GM19351 (cell line): Measurements from ENCODE around the gene ERCC5.

Source experiments
- ATAC-seq: cut with Tn5 transposase; IDR thresholded peaks from one replicate; pipeline ENCODE4 v1.9.1; 2021; ENCODE audit warnings: mild to moderate bottlenecking, moderate library complexity; ENCODE audit not compliant: unreplicated experiment

Gene ERCC5

DNA sequence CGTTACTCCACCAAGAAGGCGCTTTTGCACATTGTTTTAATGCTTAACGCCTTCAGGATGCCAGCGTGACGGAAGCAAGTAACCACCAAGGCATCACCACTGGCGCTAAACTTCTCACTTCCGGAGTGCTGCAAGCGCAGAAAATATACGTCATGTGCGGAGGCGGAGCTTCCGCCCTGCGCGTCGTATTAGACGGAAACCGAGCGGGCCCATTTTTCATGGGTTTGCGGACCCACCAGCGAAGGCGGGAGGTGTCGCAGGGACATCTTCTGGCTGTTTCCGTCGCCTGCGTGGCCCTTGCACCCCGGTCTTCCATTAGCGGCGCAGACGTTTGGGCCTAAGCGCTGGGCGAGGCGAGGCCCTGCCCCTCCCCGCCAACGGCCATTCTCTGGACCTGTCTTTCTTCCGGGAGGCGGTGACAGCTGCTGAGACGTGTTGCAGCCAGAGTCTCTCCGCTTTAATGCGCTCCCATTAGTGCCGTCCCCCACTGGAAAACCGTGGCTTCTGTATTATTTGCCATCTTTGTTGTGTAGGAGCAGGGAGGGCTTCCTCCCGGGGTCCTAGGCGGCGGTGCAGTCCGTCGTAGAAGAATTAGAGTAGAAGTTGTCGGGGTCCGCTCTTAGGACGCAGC lies at the start of gene ERCC5:
Gene ERCC5 (plus strand): TSS at position 403 of the 631 bp plus-strand sequence. CDS start 235 bp downstream, outside the sequence.
- peak; percentile 76 for ATAC-seq

DNA sequence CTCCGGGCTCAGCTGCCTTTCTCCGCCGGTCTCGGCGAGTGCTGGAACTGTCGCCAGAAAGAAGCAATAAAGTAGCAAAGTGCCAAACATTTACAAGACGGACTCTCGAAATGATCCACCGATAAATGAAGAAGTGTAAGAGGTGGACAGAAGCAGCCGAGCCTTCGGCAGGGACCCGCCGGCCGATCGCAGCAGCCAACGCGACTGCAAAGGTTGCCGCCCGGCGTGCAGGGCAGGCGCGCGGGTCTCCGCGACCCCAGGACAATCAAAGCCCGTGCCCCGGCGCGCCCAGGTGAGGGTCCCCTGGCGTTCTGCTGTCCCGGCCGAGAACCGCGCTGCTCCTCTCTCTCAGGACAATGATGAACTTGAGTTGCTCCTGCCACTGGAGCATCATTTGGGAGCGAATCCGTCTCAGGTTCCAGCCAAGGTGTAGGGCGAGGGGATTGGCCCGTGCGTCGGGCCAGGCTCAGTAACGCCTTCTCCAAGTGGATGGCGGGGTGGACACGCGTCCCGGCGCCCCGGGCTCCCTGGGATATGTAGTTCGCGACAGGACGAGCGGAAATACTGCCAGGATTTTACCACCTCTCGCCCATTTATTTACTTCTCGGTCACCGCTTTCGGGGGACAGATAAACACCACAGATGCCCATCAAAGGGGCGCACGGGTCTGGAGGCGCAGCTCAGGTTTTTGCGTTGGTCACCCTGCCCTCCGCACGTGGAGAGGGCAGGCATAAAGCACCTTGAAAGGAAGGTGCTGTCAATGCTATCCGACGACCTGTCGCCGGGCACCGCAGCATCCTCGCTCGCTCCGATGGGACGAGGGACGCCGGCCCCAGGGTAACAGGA lies 47.0 kb upstream of the ERCC5 start, which contains the start of the genes BIVM and POGLUT2:
Gene BIVM (plus strand): TSS at position 539 of the 845 bp plus-strand sequence. CDS start 8,149 bp downstream, outside the sequence.
Gene POGLUT2 (minus strand): TSS at position 396 of the 845 bp plus-strand sequence. CDS start 306 bp downstream, at position 90.
- ATAC-seq, result peak; percentile 73

DNA sequence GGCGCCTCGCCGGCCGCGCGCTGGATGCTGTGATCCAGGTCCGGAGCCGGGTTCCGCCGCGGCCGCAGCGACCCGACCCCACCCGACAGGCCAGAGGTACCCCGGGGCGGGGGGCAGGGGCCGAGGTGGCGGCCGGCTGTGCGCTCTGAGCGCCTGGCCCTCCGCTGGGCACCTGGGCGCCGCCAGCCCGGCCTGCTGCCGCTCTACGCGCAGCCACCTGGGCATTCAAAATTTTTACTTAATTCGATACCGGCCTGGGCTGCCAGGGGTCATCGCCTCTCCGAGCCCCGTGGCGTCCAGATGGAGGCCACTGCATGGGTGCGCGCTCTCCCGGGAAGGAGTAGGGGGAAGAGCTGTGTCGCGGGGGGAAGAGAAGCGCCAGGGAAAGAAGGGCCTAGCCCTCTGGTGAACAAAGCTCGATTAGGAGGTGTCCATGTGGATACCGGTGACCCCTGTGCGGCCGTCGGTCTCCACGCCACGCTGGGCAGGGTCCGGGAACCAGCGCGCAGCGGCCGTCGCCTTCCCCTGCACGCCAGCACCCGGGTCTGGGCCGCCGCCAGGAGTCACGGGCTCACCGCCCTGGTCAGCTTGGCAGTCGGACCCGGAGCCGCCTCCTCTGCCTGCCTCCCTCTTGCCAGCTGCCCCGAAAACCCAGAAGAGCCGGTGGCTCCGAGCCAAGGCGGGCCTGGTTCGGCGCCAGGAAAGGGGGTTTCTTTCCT lies 46.2 kb upstream of the ERCC5 start:
- ATAC-seq, result peak; percentile 9

DNA sequence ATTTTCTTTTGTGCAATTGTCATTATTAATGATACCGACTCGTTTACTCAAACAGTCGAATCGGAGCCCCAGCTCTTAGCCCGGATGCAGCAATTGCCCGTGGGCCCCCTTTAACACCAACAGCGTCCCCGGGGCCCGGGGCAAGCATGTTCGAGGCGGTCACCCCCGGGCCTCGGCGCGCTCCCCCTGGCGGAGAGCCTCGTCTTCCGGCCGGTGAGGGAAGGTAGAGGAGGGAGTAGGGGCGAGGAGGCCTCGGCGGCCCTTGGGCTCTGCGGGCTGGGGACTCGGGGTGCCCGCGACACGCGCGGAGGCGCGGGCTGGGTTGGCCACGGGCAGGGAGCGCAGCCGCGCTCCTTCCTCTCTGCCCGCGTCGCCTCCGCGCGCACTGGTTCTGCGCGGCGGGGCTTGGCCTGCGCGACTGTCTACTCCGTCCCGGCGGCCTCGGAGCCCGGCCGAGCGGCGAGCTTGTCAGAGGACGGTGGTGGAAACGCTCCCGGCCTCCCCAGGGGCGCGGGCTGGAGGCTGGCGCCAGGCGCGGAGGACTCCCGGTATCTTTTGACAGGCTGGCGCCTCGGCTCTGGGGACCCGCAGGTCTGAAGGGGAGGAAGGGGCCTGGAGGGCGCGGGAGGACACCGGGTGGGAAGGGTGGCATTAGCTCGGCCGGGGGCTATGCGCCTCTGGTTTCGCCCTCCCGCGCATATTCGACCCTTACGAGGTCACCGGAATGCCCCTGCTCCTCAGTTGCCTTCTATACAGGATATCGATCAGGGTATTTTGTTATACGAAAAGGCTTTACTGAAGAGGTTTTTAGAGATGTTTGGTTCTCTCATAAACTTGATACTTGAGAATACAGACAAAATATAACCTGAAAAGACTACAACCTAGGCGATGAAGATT lies 45.4 kb upstream of the ERCC5 start:
- peak; percentile 73 for ATAC-seq

DNA sequence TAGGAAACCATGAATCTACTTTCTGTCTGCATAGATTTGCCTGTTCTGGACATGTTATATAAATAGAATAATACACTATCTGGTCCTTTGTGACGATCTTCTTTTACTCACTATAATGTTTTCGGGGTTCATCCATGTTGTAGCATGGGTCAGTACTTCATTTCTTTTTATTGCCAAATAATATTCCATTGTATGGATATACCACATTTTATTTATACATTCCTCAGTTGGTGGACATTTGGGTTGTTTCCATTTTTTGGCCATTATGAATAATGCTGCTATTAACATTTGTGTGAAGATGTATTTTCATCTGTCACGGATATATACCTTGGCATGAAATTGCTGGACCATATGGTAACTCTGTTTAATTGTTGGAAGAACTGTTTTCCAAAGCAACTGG lies 40.2 kb upstream of the ERCC5 start:
- ATAC-seq, result no peak

DNA sequence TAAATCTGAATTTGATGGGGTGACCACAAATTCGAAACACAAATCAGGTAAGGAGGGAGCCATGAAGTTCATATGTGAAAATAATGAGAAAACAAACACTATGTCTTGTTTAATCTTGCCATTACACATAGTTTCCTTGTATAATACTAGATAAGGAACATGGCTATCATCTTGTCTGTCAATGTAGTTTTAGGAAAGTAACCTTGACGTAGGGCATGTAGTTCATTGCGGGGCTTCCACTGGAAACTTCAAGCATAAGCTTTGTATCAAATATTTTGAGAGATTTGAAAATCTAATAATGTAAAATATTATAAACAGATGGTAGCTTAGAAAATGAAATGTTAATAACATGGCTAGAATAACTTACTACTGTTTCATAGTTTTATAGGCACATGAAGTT lies 38.1 kb upstream of the ERCC5 start:
- ATAC-seq, result no peak

DNA sequence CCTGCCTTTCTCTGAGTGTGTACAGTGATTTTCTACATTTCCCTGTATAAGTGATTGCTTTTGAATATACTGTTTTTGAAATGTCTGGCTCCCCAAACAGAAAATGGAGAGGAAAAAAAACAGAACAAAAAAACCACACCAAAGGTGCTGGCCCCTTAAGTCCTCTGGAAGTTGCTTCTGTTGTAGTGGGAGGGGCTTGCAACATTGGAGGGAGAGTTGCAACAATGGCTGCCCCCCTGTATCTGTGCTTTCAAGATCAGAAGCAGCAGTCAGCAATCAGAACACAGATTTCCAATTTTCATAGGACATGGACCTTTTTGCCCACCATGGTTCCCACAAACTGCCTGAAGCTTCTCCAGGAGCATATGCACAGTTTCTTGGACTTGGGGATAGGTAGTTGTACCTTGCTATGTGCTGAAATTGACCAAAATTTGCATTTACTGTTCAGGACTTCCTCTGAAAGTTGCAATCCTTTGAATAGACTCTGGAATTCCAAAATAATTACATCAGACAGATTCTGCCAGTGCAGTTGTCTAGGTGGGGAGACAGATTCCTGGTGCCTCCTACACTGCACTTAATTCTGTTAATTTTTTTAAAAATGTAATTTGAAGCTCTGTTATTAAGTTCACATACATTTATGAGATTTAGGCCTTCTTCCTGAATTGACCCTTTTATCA lies 33.1 kb upstream of the ERCC5 start:
- ATAC-seq, result no peak

DNA sequence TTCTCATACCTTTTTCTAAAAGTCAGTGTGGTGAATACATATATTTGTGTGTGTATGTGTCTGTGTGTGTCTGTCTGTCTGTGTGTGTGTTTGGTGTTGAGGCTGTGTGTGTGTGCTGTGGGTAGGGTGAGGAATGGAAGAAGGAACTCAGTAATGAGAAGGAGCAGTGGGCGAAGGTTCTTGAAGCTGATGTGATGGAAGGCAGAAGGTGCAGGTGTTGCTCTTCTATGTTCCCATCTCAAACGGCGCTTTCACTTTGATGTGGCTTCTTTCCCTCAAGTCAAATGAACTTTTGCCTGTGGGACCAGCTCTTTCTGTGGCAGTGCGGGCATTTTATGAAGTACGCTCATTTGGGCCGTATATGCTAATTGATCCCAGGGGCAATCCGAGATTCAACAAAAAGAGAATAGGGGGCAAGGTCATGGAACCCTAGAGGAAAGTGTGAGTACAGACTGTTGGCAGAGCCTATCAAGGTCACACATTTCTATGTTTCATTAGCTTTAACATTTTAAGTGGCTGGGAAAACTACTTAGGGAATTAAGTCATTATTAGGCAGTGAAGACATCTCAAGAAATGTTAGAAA lies 31.7 kb upstream of the ERCC5 start:
- no peak for ATAC-seq

DNA sequence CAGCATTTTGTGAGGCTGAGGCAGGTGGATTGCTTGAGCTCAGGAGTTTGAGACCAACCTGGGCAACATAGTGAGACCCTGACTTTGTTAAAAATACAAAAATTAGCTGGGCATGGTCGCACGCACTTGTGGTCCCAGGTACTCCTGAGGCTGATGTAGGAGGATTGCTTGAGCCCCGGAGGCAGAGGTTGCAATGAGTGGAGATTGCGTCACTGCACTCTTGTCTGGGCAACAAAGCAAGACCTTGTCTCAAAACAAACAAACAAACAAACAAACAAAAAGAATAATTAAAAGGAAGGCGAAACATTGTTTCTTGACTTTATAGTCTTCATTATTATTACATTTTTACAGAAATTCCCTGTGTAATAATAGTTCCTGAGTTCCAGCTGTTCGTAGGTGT lies 31.0 kb upstream of the ERCC5 start:
- no peak for ATAC-seq

DNA sequence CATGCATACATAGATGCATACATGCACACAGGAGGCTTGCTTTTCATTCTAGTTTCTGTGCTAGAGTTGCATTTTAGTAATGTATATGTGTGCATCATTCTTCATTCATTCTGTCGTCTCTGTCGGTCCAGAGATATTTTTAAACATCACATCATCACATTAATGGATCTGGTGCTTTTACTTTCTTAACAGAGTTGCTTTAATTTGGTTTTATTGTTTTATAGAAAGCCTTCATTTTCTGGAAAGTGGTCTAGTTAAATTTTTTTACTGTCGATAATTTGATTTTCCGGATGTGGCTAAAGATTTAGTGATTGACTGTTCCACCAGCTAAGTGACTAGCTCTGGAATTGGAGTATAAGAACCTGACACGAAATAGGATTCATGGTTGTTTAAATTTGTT lies 30.0 kb upstream of the ERCC5 start:
- no peak for ATAC-seq

DNA sequence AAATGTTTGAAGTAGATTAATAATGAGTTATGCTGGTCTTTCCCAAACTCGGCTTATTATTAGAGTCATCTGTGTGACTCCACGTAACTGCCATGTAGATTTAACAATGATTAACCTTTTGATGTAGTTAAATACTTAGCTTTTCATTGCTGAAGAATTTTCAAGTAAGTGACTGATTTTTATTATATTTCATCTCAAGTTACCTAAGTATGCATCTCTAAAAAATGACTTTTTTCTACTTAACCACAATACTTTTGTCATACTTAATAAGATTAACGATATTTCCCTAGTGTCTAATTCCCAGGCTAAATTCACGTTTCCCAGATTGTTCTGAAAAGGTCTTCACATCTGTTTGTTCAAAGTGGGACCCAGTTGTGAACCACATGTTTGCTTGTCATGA lies 29.1 kb upstream of the ERCC5 start:
- no peak for ATAC-seq

DNA sequence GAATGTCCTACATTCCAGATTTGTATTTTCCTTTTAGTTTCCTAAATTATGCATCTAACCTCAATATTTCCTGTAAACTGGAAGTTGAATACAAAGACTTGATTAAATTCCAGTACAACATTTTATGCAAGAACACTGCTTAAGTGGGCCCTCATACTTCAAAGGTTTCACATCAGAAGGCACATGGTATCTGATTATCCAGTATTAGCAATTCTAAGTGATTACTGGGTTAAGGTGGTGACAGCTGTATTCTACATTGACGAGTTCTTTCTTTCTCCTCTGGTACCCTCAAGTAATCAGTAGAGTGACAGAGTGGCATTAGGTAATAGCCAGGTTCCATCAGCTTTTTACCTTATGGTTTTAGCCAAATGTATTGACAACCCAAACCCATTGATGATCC lies 28.6 kb upstream of the ERCC5 start:
- ATAC-seq, result no peak

DNA sequence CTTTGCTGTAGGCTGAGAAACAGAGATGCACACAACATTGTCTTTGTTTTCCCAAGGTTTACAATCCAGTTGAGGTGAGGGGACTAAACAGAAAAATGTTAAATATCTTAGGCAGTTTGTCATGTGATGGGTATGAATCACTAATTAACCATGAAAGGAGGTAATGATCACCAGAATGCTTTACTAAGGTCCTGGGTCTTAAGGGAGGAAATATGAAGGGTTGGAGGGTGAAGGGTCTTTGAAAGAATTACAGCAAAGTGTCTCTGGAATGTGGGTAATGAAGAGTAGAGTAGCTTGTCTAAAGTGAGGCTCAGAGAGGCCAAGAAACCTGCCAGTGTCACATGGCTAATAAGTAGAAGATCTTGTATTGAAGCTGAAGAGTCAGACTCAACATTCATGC lies 27.9 kb upstream of the ERCC5 start:
- ATAC-seq, result no peak

DNA sequence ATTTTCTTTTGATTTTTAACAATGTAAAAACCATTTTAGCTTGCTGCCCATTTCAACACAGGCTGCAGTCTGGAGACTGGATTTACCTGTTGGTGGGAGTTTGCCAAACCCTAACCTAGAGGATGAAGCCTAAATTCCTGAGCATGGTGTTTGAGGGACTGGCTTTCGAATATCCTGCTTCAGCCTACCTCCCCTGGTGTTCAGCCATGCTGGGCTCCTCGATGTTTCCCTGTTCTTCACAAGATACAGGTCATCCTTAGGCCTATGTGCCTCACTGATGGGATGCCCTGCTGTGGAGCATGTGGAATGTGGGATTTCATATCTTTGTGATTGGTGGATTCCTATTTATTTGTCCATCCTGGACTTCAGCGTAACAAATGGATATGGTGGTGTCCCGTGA lies 20.4 kb upstream of the ERCC5 start:
- ATAC-seq, result no peak

DNA sequence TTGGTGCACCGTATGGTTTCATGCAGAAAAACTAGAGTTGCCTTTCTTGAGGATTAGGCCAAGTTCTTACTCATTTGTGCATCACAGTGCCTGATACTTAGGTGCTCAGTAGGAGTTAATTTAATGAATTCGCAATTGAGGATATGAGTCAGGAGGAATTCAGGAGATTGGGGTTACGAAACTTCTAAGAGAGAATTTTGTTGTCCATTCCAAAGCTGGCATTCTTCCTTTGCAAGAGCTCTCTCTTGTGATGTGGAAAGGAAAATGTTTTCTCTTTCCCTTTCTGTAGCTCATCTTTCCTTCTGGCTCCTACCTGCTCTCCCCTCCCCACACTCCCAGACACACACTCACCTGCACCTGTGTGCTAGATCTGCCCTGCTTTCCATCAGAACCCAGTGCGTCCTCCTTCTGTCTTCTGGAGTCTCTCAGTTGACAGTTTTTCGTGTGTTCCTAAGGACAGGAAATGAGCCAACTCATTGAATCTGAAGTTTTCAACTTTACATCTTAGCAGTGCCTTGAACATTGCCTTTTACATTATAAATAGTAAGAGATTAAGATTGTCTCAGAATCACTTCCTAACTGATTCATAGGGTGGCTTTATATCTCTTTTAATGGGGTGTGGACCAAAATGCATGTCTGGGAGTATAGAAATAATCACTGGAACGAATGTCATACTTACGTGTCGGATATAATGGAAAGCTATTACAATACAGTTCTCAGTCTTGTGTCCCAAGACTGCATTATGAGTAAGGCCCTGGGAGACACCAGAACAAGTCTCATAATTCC lies 19.7 kb upstream of the ERCC5 start:
- ATAC-seq, result no peak

DNA sequence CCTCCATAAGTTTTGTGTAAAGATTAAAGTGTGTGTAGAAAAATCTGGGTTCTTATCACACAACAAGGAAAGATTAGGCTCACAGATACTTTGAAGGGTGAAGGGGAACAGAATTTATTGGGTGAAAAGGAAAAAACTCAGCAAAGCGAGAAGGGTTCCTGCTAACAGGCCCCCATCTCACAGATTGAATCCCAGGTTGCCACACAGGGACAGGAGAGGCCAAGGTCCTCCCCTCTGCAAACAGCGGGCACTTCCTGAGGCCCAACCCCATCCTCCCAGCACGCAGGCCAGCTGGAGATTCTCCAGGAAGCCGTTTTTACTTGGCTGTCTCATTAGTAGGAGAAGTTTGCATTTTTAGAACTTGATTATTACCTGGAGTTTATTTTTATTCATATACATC lies 15.2 kb upstream of the ERCC5 start:
- ATAC-seq, result no peak

DNA sequence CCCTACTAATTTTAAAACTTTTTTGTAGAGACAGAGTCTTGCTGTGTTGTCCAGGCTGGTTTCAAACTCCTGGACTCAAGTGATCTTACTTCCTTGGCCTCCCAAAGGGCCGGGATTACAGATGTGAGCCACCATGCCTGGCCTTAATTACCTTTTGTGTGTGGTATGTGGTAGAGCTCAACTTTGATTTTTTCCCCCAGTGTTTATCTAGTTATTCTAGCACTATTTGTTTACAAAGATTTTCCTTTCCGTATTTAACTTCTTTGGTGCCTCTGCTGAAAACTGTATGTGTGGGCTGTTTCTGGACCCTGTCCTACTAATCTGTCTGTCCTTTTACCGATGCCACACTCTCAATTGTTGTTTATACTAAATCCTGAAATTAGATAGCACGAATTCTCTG lies 9.4 kb upstream of the ERCC5 start:
- no peak for ATAC-seq

DNA sequence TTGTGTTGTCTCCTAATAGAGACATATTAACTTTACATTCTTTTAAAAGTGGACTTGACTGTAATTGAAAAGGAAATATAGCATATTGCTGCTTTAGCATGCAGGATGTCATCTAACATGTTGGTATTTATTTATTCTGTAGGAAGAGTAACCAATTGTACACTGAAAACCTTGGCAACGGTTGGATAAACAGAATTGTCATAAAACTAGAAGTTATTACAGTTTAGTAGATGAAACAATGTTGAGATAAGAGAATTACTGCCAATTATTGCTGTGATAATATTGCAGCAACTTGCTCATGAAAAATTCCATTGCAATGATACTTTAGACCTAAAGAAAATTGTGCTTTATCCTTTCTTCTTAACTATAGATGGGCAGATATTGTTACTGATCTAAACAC lies 7.6 kb upstream of the ERCC5 start:
- no peak for ATAC-seq

DNA sequence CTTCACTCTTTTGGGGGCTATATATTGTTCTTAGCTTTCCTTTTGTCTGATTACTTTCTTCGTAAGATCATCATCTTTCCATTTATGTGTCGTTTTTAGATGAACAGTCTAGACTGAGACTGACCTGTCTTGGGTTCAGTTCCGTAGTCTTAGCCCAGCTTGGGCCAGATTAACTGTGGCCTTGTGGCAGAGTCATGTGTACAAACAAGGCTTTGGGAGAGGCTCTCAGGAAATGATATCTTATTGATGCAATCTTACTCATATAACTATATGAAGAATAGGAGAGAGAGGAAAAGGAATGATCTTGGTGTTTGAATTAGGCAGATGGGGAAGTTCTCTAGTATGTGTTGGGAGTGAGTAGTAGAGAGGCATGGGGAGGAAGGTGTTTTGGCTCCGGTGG lies 6.8 kb upstream of the ERCC5 start:
- no peak for ATAC-seq
